Endothelial cell of umbilical vein (primary cell): Measurements from ENCODE around the gene PBXIP1. TPM values are rescaled to one million over a fixed set of nuclear protein-coding genes. Genes with fewer than 3 reads are reported as not detected.
"Not testable (repeated sequence)": the region's sequence is repeated elsewhere in the genome, so short reads cannot be mapped to it uniquely, and the experiment has no call there.

Source experiments
- BruUV-seq: library from RNA; stranded (reverse); fragments of 400-500 nt; replicated peaks from 2 replicates; lab custom pipeline; 2021; lab: Mats Ljungman, UMichigan
- CTCF ChIA-PET: fragments of 300-600, 350-600 bp; sonication (Branson Sonifier 250); formaldehyde crosslinking; loops from one replicate; lab custom pipeline; 2021; ENCODE audit warnings: antibody characterized with exemption, inconsistent platforms; lab: Charles Lee
- POLR2A ChIA-PET: fragments of 300-600, 350-600 bp; sonication (Branson Sonifier 250); formaldehyde crosslinking; loops from one replicate; lab custom pipeline; 2021; ENCODE audit warnings: antibody characterized with exemption, inconsistent platforms; lab: Charles Lee
- DNase-seq: peaks from one replicate; pipeline ENCODE4 v3.0.0-alpha.2; 2011; ENCODE audit warnings: low read depth, low spot score
- FAIRE-seq: peaks from 2 replicates; lab custom pipeline; 2011; peaks lifted over from hg19 to GRCh38; lab: Jason Lieb, UNC
- H2AFZ ChIP-seq: 2 replicates; pipeline ENCODE4 v1.6.0; 2012; ENCODE audit warnings: low read depth, low read length, control low read depth, inconsistent platforms
- H3K27ac ChIP-seq: 2 replicates; pipeline ENCODE4 v1.5.1; 2011; ENCODE audit warnings: low read depth, mild to moderate bottlenecking, control low read depth, low read length, moderate library complexity; ENCODE audit not compliant: insufficient read depth
- H3K27me3 ChIP-seq, 2 experiments: 2 replicates each; pipeline versions ENCODE4 v1.6.0 to v1.6.1; 2011; ENCODE audit warnings: low read length in 2 of 2, mixed read lengths in 1 of 2; ENCODE audit not compliant: control insufficient read depth in 2 of 2, insufficient read depth in 2 of 2
- H3K36me3 ChIP-seq, 2 experiments: 2 replicates in 1 of 2; 3 replicates in 1 of 2; pipeline ENCODE4 v1.5.1; 2011; ENCODE audit warnings: low read length in 2 of 2, mild to moderate bottlenecking in 1 of 2, moderate library complexity in 1 of 2; ENCODE audit not compliant: control insufficient read depth in 2 of 2, insufficient read depth in 2 of 2; ENCODE audit errors: extremely low read depth in 1 of 2
- H3K4me1 ChIP-seq: 3 replicates; pipeline ENCODE4 v1.5.1; 2011; ENCODE audit warnings: mild to moderate bottlenecking, low read length; ENCODE audit not compliant: control insufficient read depth, insufficient read depth; ENCODE audit errors: extremely low read depth
- H3K4me2 ChIP-seq: 2 replicates; pipeline ENCODE4 v1.6.1; 2011; ENCODE audit warnings: low read length, control low read depth, mixed read lengths; ENCODE audit not compliant: insufficient read depth
- H3K4me3 ChIP-seq, 3 experiments: fragments of 200-600 bp in 1 of 3; sonication (generic), shearing (Covaris generic) in 1 of 3; replicated peaks in 1 of 3; 2 replicates each; pipeline ENCODE4 v1.5.1; 2011 to 2016; ENCODE audit warnings: control low read depth in 3 of 3, low read length in 3 of 3, mild to moderate bottlenecking in 2 of 3, inconsistent platforms in 1 of 3, low read depth in 1 of 3, moderate library complexity in 1 of 3; ENCODE audit not compliant: insufficient read depth in 1 of 3
- H3K79me2 ChIP-seq: 2 replicates; pipeline ENCODE4 v1.6.0; 2012; ENCODE audit warnings: low read length, inconsistent platforms; ENCODE audit not compliant: control insufficient read depth, insufficient read depth
- H3K9ac ChIP-seq: replicated peaks from 2 replicates; pipeline ENCODE3; 2011; ENCODE audit warnings: low read length, control low read depth; ENCODE audit not compliant: insufficient read depth; ENCODE audit errors: extremely low read depth
- H3K9me1 ChIP-seq: replicated peaks from 3 replicates; pipeline ENCODE4 v1.6.0; 2011; ENCODE audit warnings: mild to moderate bottlenecking, low read length; ENCODE audit not compliant: control insufficient read depth, insufficient read depth; ENCODE audit errors: extremely low read depth
- H3K9me3 ChIP-seq: replicated peaks from 2 replicates; pipeline ENCODE4 v1.5.1; 2012; ENCODE audit warnings: low read length, inconsistent platforms; ENCODE audit not compliant: control insufficient read depth, insufficient read depth
- H4K20me1 ChIP-seq: replicated peaks from 2 replicates; pipeline ENCODE3; 2011; ENCODE audit warnings: mild to moderate bottlenecking, low read length; ENCODE audit not compliant: control insufficient read depth, insufficient read depth; ENCODE audit errors: extremely low read depth
- CTCF ChIP-seq, 2 donors: IDR thresholded peaks; 1 replicate in 1 of 2; 2 replicates in 1 of 2; pipeline ENCODE4 v1.5.1; 2011; ENCODE audit warnings: low read length in 2 of 2, mild to moderate bottlenecking in 2 of 2, moderate library complexity in 2 of 2, control low read depth in 1 of 2, inconsistent platforms in 1 of 2, low read depth in 1 of 2; ENCODE audit not compliant: insufficient read depth in 1 of 2; ENCODE audit errors: extremely low read depth in 1 of 2
- EZH2 ChIP-seq: IDR thresholded peaks from 2 replicates; pipeline ENCODE4 v1.6.1; 2012; ENCODE audit warnings: borderline replicate concordance, low read depth, mild to moderate bottlenecking, moderate library complexity, low read length, inconsistent platforms; ENCODE audit not compliant: severe bottlenecking
- FOS ChIP-seq: IDR thresholded peaks from 2 replicates; pipeline ENCODE4 v1.6.1; 2011; ENCODE audit warnings: mild to moderate bottlenecking, low read length, moderate library complexity, borderline replicate concordance; ENCODE audit not compliant: insufficient read depth
- GATA2 ChIP-seq: IDR thresholded peaks from 2 replicates; pipeline ENCODE4 v1.7.0; 2011; ENCODE audit warnings: low read depth, mild to moderate bottlenecking, moderate library complexity, mixed read lengths, low read length; ENCODE audit not compliant: insufficient read length, insufficient read depth
- JUN ChIP-seq: IDR thresholded peaks from 2 replicates; pipeline ENCODE4 v1.6.1; 2011; ENCODE audit warnings: borderline replicate concordance, low read depth; ENCODE audit not compliant: insufficient read length, insufficient read depth
- MAX ChIP-seq: IDR thresholded peaks from 2 replicates; pipeline ENCODE4 v1.6.1; 2011; ENCODE audit not compliant: insufficient read depth, insufficient read length
- MYC ChIP-seq: IDR thresholded peaks from one replicate; pipeline ENCODE4 v1.6.1; 2011; ENCODE audit warnings: mild to moderate bottlenecking, low read depth, low read length
- POLR2A ChIP-seq: IDR thresholded peaks from 2 replicates; pipeline ENCODE4 v1.6.1; 2012; ENCODE audit warnings: low read depth, mild to moderate bottlenecking, control low read depth, low read length
- POLR2AphosphoS5 ChIP-seq: IDR thresholded peaks from 2 replicates; pipeline ENCODE4 v1.6.1; 2012; ENCODE audit warnings: low read depth, mild to moderate bottlenecking, control low read depth, low read length, moderate library complexity; ENCODE audit not compliant: insufficient read depth
- dilution Hi-C: fragments of 300-500 bp; cut with MboI; formaldehyde crosslinking; loops from one replicate; pipeline ENCODE4 v1.15.0; 2019; ENCODE audit warnings: low sequenced_read_pairs; ENCODE audit not compliant: extremely low pct_ligation_motif_present
- intact Hi-C: fragments of 100-400 bp; cut with micrococcal nuclease; formaldehyde crosslinking; loops from one replicate; pipeline ENCODE4 v1.10.0; 2022
- polyA plus RNA-seq, 4 experiments: library from polyadenylated mRNA; depleted of rRNA in 3 of 4; stranded (reverse) in 3 of 4; unstranded in 1 of 4; fragments of >200 nt; gene quantifications; 2 replicates each; pipeline versions ENCODE4 v1.2.1 to v1.2.3, GENCODE V29; 2011 to 2012; ENCODE audit warnings: missing spikeins in 1 of 4
- total RNA-seq: library from RNA; stranded (reverse); gene quantifications from 2 replicates; pipeline ENCODE4 v1.2.3, GENCODE V29; 2021

The PBXIP1 gene
- total and polyA plus RNA-seq, 2 donors (not counting 3 experiments of a cell fraction or from before 2014, with no cell fraction given) = 49.4 to 54.7 TPM

GRCh38 chr1:154978360-154978759 lies 22.5 kb upstream of the PBXIP1 start:
- Histone ChIP-seq H3K4me2 (no peak overlapping the region), H3K27me3 (no peaks in the 10 kb centered on the region), H3K4me1 (peaks cover 13% of the 10 kb centered on the region), H3K4me3 (no peak overlapping the region), H4K20me1 (no peaks in the 10 kb centered on the region), H3K9ac (no peak overlapping the region), H3K9me1 (no peaks in the 10 kb centered on the region), H2AFZ (no peak overlapping the region), H3K36me3 (no peaks in the 10 kb centered on the region), H3K79me2 (peaks cover 41% of the 10 kb centered on the region), H3K27ac (no peak overlapping the region), H3K9me3 (no peaks in the 10 kb centered on the region)
- no peak for FAIRE-seq
- intact Hi-C loops (loop anchor here (10.0 kb wide), 1 partner anchor 494 kb away; no protein-coding TSS in a partner anchor), dilution Hi-C loops (no loop called here)
- CTCF ChIA-PET = interaction anchor here (1.3 to 2.2 kb wide), 2 partner anchors 10 to 23 kb away, joined by 4 to 7 read pairs; partner anchors contain the start of gene PBXIP1
- POLR2A ChIA-PET = no interaction called here
- no peak for DNase-seq
- TF ChIP-seq EZH2 = no peak
- TF ChIP-seq POLR2A = no peak
- TF ChIP-seq CTCF (IDR thresholded peaks at IDR 0.05; ENCODE audit: extremely low read depth in 1 of 2, insufficient read depth in 1 of 2, low read depth in 1 of 2, low read length in 2 of 2) = no peak
- no peak for TF ChIP-seq GATA2
- no peak for TF ChIP-seq JUN
- no peak for TF ChIP-seq FOS
- no peak for TF ChIP-seq MYC
- no peak for TF ChIP-seq MAX
- TF ChIP-seq POLR2AphosphoS5 = no peak
- BruUV-seq = no TSS peak

DNA sequence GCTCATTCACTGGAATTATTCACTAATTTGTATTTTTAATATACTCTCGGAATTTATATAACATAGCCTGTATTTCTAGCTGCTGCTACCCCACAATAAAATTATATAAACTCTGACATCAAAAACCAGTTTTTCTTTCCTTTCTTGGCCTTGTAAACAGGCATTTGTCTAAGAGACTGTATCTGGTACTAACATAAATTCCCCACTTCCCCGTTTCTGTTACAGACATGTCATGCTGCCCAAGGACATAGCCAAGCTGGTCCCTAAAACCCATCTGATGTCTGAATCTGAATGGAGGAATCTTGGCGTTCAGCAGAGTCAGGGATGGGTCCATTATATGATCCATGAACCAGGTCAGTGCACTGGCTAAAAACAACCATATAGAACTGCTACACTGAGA lies 21.9 kb upstream of the PBXIP1 start:
- H3K4me2 ChIP-seq, H3K27ac ChIP-seq, H3K27me3 ChIP-seq, H3K4me3 ChIP-seq, H3K36me3 ChIP-seq, H2AFZ ChIP-seq, H4K20me1 ChIP-seq, POLR2A ChIA-PET, H3K9ac ChIP-seq, H3K9me1 ChIP-seq, dilution Hi-C loops, H3K9me3 ChIP-seq, FAIRE-seq, BruUV-seq, DNase-seq: not testable (repeated sequence)
- CTCF ChIA-PET = interaction anchor here (1.0 to 1.8 kb wide), 3 partner anchors 10 to 40 kb away, joined by 4 to 6 read pairs (median 4); partner anchors contain the start of gene PYGO2
- H3K79me2 ChIP-seq = peaks cover 41% of the 10 kb centered on the region
- H3K4me1 ChIP-seq = peaks cover 17% of the 10 kb centered on the region
- intact Hi-C loops = loop anchor here (10.0 kb wide), 1 partner anchor 493 kb away; no protein-coding TSS in a partner anchor
